OCI-LY3 (cell line): ENCODE results near the gene CDKN2B.

Experiments used
- CTCF ChIP-seq: fragments of 200-600, 300-600 bp; sonication (generic); IDR thresholded peaks from 2 replicates; pipeline ENCODE4 v1.5.1; 2014; ENCODE audit warnings: antibody characterized with exemption, low read length, low read depth
- EZH2phosphoT487 ChIP-seq: fragments of 200-600 bp; shearing (Covaris generic); IDR thresholded peaks from 2 replicates; pipeline ENCODE4 v1.6.1; 2018; ENCODE audit warnings: antibody characterized with exemption, mixed run types, low read depth

- TF ChIP-seq CTCF (no peak), EZH2phosphoT487 (no peak)
These were observed 25.0 kb downstream of the CDKN2B start for GRCh38 chr9:21984101-21984500.
